ENCODE data around the gene ZNF532. TPM values are rescaled to one million over a fixed set of nuclear protein-coding genes. Genes with fewer than 3 reads are reported as not detected.
A peak's percentile ranks its signal among the peaks of the same experiment; 100 is the strongest.

The ZNF532 gene
- total and polyA plus RNA-seq, 12 donors, result 11.6 to 34.8 (median 22.6) TPM

GRCh38 chr18:58863539-58864145 lies 1.0 kb upstream of the ZNF532 start:
- intact Hi-C loops (cut with DNase I), result no loop called here

GRCh38 chr18:58865033-58865590 lies 435 bp downstream of the ZNF532 start:
- peak overlapping the region in 1 of 4 donors; percentile 61 for H3K4me3 ChIP-seq
- H3K4me1 ChIP-seq (replicated peaks in 1 of 2), result peaks cover 5 to 48% of the 10 kb centered on the region in 2 donors
- WGBS, 4 donors, result 55 to 67% (median 58%) methylated on average over 4 of the region's 4 CpGs
- H3K36me3 ChIP-seq (replicated peaks in 1 of 2), result peaks cover 0 to 18% of the 10 kb centered on the region in 2 donors
- no peaks in the 10 kb centered on the region for H3K27me3 ChIP-seq
- intact Hi-C loops (cut with DNase I), result no loop called here
- H3K27ac ChIP-seq, result peak overlapping the region in 2 of 5 donors; percentile 94 to 97
- H3K9me3 ChIP-seq (replicated peaks in 1 of 3), result no peaks in the 10 kb centered on the region
- DNase-seq, result no peak
- TF ChIP-seq POLR2A (IDR thresholded peaks at IDR 0.05) (no peak), CTCF (IDR thresholded peaks at IDR 0.05) (no peak)

More at GRCh38 chr18:58863539-58864145, 1.0 kb upstream of the ZNF532 start:
- TF ChIP-seq CTCF (IDR thresholded peaks at IDR 0.05) (no peak), POLR2A (IDR thresholded peaks at IDR 0.05) (no peak)
- 9 to 20% (median 9%) methylated on average over 1 to 71 of the region's 72 CpGs; no CpG with 5 or more reads in 1 of the 4 donors for WGBS, 4 donors
- H3K27me3 ChIP-seq, result no peaks in the 10 kb centered on the region
- H3K4me3 ChIP-seq, result peak overlapping the region in 1 of 4 donors; percentile 61
- H3K27ac ChIP-seq, result peak overlapping the region in 4 of 5 donors; percentile 75 to 97 (median 87)
- DNase-seq, result peak; percentile 20 to 67 (median 53)
- peaks cover 0 to 16% of the 10 kb centered on the region in 2 donors for H3K36me3 ChIP-seq (replicated peaks in 1 of 2)
- peaks cover 5 to 51% of the 10 kb centered on the region in 2 donors for H3K4me1 ChIP-seq (replicated peaks in 1 of 2)
- H3K9me3 ChIP-seq (replicated peaks in 1 of 3), result no peaks in the 10 kb centered on the region

- Histone ChIP-seq H3K9me3 (replicated peaks in 1 of 3) (no peaks in the 10 kb centered on the region), H3K4me3 (no peak overlapping the region), H3K27ac (peak overlapping the region in 2 of 5 donors; percentile 47 to 94), H3K36me3 (replicated peaks in 1 of 2) (peaks cover 0 to 18% of the 10 kb centered on the region in 2 donors), H3K4me1 (replicated peaks in 1 of 2) (peaks cover 5 to 44% of the 10 kb centered on the region in 2 donors), H3K27me3 (no peaks in the 10 kb centered on the region)
- WGBS, 4 donors, result 84 to 93% (median 91%) methylated on average over 8 of the region's 8 CpGs
- no peak for TF ChIP-seq CTCF (IDR thresholded peaks at IDR 0.05)
- no peak for TF ChIP-seq POLR2A (IDR thresholded peaks at IDR 0.05)
- no peak for DNase-seq
- intact Hi-C loops (cut with DNase I), result no loop called here
Measured at GRCh38 chr18:58865701-58866065, 1.0 kb downstream of the ZNF532 start.

- H3K27ac ChIP-seq, result peak overlapping the region in 2 of 5 donors; percentile 47 to 59
- no peak for DNase-seq
- no peak overlapping the region for H3K4me3 ChIP-seq
- intact Hi-C loops (cut with DNase I), result no loop called here
- peaks cover 0 to 18% of the 10 kb centered on the region in 2 donors for H3K36me3 ChIP-seq (replicated peaks in 1 of 2)
- WGBS, 4 donors, result 76 to 82% (median 80%) methylated on average over 9 of the region's 9 CpGs
- no peak for TF ChIP-seq CTCF (IDR thresholded peaks at IDR 0.05)
- no peaks in the 10 kb centered on the region for H3K9me3 ChIP-seq (replicated peaks in 1 of 3)
- H3K27me3 ChIP-seq, result no peaks in the 10 kb centered on the region
- peaks cover 5 to 39% of the 10 kb centered on the region in 2 donors for H3K4me1 ChIP-seq (replicated peaks in 1 of 2)
Measured at GRCh38 chr18:58866066-58866772, 1.5 kb downstream of the ZNF532 start.
